ENCODE measurements around the gene P3H3.

P3H3 gene

DNA sequence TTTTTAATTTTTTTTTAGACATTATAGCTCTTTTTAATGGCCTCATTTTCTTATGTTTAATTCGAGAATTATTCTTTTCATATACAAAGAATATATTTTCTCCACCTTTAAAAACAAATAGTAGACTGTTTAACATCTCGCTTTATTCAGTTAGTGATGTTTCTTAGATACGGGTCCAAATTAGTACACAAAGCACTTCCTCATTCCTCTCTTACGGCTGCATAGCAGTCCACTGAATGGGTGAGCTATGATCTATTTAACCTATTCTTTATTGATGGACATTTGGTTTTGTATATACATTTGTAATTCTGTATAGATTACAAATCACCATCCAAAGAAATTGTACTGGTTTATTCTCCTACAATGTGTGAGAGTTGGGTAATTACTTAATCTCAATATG is 14.8 kb upstream of the P3H3 start:
- no peak overlapping the region for H3K9ac ChIP-seq (ENCODE audit: low read depth, low read length)
- H3K27ac ChIP-seq (ENCODE audit: low read length) = no peak overlapping the region
- H3K36me3 ChIP-seq (ENCODE audit: insufficient read depth, low read depth, low read length) = no peaks in the 10 kb centered on the region
- no peaks in the 10 kb centered on the region for H3K9me3 ChIP-seq (ENCODE audit: insufficient read depth, low read depth, low read length)
- peaks cover 7% of the 10 kb centered on the region; the same call in 1 of the 2 replicates for H3K27me3 ChIP-seq (ENCODE audit: insufficient read depth, low read length)
- H3K4me1 ChIP-seq (ENCODE audit: insufficient read depth, low read length) = no peaks in the 10 kb centered on the region; the same call in 1 of the 2 replicates
- H3K4me3 ChIP-seq (ENCODE audit: low read length) = no peak overlapping the region

DNA sequence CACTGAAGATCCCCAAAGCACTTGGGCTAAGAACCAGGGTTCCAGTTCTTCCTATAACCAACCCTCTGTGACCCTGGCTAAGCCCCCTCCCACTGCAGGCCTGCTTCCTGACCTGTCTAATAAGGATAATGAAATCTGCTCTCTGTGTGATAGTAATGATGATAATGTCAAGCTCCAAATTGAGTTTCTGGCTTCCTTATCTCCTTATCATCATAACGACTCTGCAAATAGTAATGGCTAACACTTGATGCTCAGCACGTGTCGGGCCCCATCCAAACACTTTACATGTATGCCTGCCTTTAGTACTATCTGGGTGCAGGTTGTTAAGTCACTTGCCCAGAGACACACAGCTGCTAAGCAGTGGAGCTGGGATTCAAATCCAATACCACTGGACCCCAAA is 11.6 kb upstream of the P3H3 start:
- Histone ChIP-seq H3K4me1 (ENCODE audit: insufficient read depth, low read length) (peaks cover 15% of the 10 kb centered on the region), H3K27ac (ENCODE audit: low read length) (no peak overlapping the region), H3K27me3 (ENCODE audit: insufficient read depth, low read length) (peaks cover 15% of the 10 kb centered on the region)

DNA sequence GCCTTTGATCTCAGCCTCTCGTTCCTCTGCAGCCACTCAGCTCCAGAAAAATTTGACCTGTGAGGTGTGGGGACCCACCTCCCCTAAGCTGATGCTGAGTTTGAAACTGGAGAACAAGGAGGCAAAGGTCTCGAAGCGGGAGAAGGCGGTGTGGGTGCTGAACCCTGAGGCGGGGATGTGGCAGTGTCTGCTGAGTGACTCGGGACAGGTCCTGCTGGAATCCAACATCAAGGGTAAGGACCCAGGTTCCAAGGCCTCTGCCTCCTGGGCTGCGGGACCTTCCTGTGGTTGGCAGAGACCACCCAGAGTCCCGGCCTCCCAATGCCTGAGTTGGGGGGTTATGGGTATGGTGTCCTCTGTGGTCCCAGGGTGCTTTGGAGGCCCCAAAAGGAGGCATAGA is 11.1 kb upstream of the P3H3 start:
- Histone ChIP-seq H3K27ac (ENCODE audit: low read length) (no peak overlapping the region), H3K9ac (ENCODE audit: low read depth, low read length) (no peak overlapping the region), H3K4me3 (ENCODE audit: low read length) (no peak overlapping the region), H3K4me1 (ENCODE audit: insufficient read depth, low read length) (peaks cover 17% of the 10 kb centered on the region), H3K27me3 (ENCODE audit: insufficient read depth, low read length) (peaks cover 17% of the 10 kb centered on the region), H3K9me3 (ENCODE audit: insufficient read depth, low read depth, low read length) (no peaks in the 10 kb centered on the region), H3K36me3 (ENCODE audit: insufficient read depth, low read depth, low read length) (no peaks in the 10 kb centered on the region)

More for the DNA sequence above, 11.6 kb upstream of the P3H3 start:
- Histone ChIP-seq H3K9ac (ENCODE audit: low read depth, low read length) (no peak overlapping the region), H3K36me3 (ENCODE audit: insufficient read depth, low read depth, low read length) (no peaks in the 10 kb centered on the region), H3K9me3 (ENCODE audit: insufficient read depth, low read depth, low read length) (no peaks in the 10 kb centered on the region), H3K4me3 (ENCODE audit: low read length) (no peak overlapping the region)

DNA sequence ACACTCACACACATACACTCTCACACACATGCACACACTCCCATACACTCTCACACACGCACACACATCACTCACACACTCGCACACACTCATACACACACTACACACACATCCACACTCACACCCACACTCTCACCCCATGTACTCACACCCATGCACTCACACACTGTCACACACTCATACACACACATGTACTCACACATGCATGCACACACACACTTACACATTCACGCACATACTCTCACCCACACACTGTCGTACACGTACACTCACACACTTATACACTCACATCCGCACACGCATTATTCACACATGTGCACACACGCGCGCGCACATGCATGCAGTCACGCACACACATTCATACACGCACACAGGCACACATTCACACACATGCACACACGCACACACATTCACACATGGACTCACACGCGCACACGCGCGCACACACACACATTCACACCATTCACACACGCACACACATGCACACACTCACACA is 10.5 kb upstream of the P3H3 start:
- peaks cover 22% of the 10 kb centered on the region for H3K4me1 ChIP-seq (ENCODE audit: insufficient read depth, low read length)
- no peak overlapping the region; the same call in 1 of the 2 replicates for H3K4me3 ChIP-seq (ENCODE audit: low read length)
- peaks cover 23% of the 10 kb centered on the region for H3K27me3 ChIP-seq (ENCODE audit: insufficient read depth, low read length)
- H3K9ac ChIP-seq (ENCODE audit: low read depth, low read length) = no peak overlapping the region
- H3K9me3 ChIP-seq (ENCODE audit: insufficient read depth, low read depth, low read length) = no peaks in the 10 kb centered on the region
- no peaks in the 10 kb centered on the region for H3K36me3 ChIP-seq (ENCODE audit: insufficient read depth, low read depth, low read length)
- no peak overlapping the region for H3K27ac ChIP-seq (ENCODE audit: low read length)

DNA sequence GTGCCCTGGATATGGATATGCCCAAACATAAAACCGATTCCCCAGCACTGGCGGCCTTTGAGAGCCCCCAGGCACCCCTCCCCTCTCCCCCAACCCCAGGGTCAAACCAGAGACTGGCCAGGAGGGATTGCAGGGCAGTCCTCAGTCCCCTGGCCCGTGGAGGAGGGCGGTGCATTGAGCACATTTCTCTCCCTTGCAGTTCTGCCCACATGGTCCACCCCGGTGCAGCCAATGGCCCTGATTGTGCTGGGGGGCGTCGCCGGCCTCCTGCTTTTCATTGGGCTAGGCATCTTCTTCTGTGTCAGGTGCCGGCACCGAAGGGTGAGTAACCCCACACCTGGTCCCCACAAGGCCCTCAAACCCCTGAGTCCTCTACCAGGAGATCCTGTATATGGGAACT is 10.0 kb upstream of the P3H3 start:
- H3K36me3 ChIP-seq (ENCODE audit: insufficient read depth, low read depth, low read length) = no peaks in the 10 kb centered on the region
- H3K27me3 ChIP-seq (ENCODE audit: insufficient read depth, low read length) = peaks cover 29% of the 10 kb centered on the region

DNA sequence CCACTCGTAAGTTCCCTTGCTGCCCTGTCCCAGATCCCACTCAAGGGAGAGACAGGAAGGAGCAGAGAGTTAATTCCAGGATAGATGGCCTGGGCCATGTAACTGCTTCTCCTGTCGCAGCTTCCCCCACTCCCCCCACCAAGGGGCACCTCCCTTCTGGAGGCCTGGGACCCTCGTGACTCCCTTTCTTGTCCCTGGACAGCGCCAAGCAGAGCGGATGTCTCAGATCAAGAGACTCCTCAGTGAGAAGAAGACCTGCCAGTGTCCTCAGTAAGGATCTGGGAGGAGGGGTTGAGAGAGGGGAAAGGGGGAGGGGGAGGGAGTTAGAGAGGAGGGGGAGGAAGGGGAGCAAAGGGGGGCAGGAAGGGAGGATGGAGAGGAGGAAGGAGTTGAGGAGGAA is 9.6 kb upstream of the P3H3 start:
- Histone ChIP-seq H3K4me3 (ENCODE audit: low read length) (peak overlapping the region; percentile 53; the same call in 1 of the 2 replicates), H3K9me3 (ENCODE audit: insufficient read depth, low read depth, low read length) (no peaks in the 10 kb centered on the region)

More for the DNA sequence above, 10.0 kb upstream of the P3H3 start:
- Histone ChIP-seq H3K9ac (ENCODE audit: low read depth, low read length) (peak overlapping the region; percentile 63; the same call in 1 of the 2 replicates), H3K4me1 (ENCODE audit: insufficient read depth, low read length) (peaks cover 27% of the 10 kb centered on the region), H3K9me3 (ENCODE audit: insufficient read depth, low read depth, low read length) (no peaks in the 10 kb centered on the region), H3K4me3 (ENCODE audit: low read length) (peak overlapping the region; percentile 53; the same call in 1 of the 2 replicates), H3K27ac (ENCODE audit: low read length) (no peak overlapping the region)

DNA sequence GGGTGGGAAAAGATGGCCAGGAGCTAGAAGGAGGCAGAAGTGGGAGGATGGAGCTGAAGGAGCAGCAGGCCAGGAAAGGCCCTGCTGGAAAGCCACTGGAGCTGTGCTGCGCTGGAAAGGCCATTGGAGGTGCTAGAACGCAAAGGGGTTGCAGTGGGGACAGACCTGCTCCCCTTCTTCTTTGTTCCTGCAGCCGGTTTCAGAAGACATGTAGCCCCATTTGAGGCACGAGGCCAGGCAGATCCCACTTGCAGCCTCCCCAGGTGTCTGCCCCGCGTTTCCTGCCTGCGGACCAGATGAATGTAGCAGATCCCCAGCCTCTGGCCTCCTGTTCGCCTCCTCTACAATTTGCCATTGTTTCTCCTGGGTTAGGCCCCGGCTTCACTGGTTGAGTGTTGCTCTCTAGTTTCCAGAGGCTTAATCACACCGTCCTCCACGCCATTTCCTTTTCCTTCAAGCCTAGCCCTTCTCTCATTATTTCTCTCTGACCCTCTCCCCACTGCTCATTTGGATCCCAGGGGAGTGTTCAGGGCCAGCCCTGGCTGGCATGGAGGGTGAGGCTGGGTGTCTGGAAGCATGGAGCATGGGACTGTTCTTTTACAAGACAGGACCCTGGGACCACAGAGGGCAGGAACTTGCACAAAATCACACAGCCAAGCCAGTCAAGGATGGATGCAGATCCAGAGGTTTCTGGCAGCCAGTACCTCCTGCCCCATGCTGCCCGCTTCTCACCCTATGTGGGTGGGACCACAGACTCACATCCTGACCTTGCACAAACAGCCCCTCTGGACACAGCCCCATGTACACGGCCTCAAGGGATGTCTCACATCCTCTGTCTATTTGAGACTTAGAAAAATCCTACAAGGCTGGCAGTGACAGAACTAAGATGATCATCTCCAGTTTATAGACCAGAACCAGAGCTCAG is 8.8 kb upstream of the P3H3 start:
- no peaks in the 10 kb centered on the region for H3K36me3 ChIP-seq (ENCODE audit: insufficient read depth, low read depth, low read length)
- peak overlapping the region; percentile 36; the same call in 1 of the 2 replicates for H3K4me3 ChIP-seq (ENCODE audit: low read length)
- H3K27ac ChIP-seq (ENCODE audit: low read length) = no peak overlapping the region
- peak overlapping the region; percentile 1; the same call in 1 of the 2 replicates for H3K9ac ChIP-seq (ENCODE audit: low read depth, low read length)
- peaks cover 38% of the 10 kb centered on the region for H3K27me3 ChIP-seq (ENCODE audit: insufficient read depth, low read length)
- no peaks in the 10 kb centered on the region for H3K9me3 ChIP-seq (ENCODE audit: insufficient read depth, low read depth, low read length)
- peaks cover 27% of the 10 kb centered on the region for H3K4me1 ChIP-seq (ENCODE audit: insufficient read depth, low read length)

More for the DNA sequence above, 9.6 kb upstream of the P3H3 start:
- H3K36me3 ChIP-seq (ENCODE audit: insufficient read depth, low read depth, low read length) = no peaks in the 10 kb centered on the region
- H3K4me1 ChIP-seq (ENCODE audit: insufficient read depth, low read length) = peaks cover 27% of the 10 kb centered on the region
- no peak overlapping the region for H3K27ac ChIP-seq (ENCODE audit: low read length)
- peaks cover 33% of the 10 kb centered on the region for H3K27me3 ChIP-seq (ENCODE audit: insufficient read depth, low read length)
- peak overlapping the region; percentile 63; the same call in 1 of the 2 replicates for H3K9ac ChIP-seq (ENCODE audit: low read depth, low read length)

DNA sequence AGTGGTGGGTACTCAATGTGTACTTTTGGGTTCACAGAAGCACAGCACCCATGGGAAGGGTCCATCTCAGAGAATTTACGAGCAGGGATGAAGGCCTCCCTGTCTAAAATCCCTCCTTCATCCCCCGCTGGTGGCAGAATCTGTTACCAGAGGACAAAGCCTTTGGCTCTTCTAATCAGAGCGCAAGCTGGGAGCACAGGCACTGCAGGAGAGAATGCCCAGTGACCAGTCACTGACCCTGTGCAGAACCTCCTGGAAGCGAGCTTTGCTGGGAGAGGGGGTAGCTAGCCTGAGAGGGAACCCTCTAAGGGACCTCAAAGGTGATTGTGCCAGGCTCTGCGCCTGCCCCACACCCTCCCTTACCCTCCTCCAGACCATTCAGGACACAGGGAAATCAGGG is 8.0 kb upstream of the P3H3 start:
- no peaks in the 10 kb centered on the region for H3K36me3 ChIP-seq (ENCODE audit: insufficient read depth, low read depth, low read length)
- H3K4me3 ChIP-seq (ENCODE audit: low read length) = no peak overlapping the region
- H3K27me3 ChIP-seq (ENCODE audit: insufficient read depth, low read length) = peaks cover 41% of the 10 kb centered on the region
- no peak overlapping the region for H3K9ac ChIP-seq (ENCODE audit: low read depth, low read length)
- H3K9me3 ChIP-seq (ENCODE audit: insufficient read depth, low read depth, low read length) = no peaks in the 10 kb centered on the region
- peaks cover 27% of the 10 kb centered on the region for H3K4me1 ChIP-seq (ENCODE audit: insufficient read depth, low read length)
- H3K27ac ChIP-seq (ENCODE audit: low read length) = no peak overlapping the region

DNA sequence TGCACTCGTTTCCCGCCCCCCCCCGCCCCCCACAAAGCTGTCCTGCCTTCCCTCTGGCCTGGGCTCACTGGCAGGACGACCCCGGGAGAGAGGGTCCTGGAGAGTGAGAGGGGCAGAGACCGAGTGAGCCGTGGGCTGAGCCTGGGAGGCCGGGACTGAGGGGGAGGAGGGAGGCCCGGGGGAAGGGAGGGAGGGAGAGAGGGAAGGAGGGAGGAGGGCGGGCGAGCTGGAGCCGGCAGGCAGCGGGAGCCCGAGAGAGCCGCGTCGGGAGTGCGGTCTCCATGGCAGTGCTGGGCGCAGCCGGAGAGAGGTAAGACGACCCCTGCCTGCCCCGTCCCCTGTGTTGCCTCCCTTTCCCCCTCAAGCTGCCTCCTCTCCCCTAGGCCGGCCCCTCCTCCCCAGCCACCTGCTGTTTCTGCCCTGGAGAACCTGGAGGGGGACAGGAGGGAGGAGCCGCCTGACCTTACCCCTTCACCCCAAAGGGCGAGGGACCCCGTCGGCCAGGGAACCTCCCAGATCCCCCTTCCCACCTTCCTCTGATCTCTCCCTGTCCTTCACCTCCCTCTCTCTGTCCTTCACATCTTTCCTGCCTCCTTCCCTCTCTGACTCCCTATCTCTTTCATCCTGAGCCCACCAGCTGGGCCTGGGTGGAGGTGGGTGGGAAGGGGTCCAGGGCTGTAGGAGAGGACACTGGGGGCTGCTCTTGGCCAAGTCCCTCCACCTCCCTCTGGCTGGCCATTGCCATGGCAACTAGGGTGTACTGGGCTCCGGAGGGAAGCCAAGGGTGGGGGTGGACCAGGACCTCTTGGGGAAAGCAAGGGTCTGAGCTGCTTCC is 6.4 kb upstream of the P3H3 start, which contains the start of gene GPR162:
Gene GPR162, plus strand, starts transcription at position 231 of the 835 bp plus-strand sequence. CDS start 2,078 bp downstream, outside the sequence.
- Histone ChIP-seq H3K27me3 (ENCODE audit: insufficient read depth, low read length) (peaks cover 47% of the 10 kb centered on the region), H3K27ac (ENCODE audit: low read length) (peak within 1 kb of the TSS; percentile 53), H3K4me1 (ENCODE audit: insufficient read depth, low read length) (peaks cover 30% of the 10 kb centered on the region), H3K9me3 (ENCODE audit: insufficient read depth, low read depth, low read length) (no peaks in the 10 kb centered on the region), H3K36me3 (ENCODE audit: insufficient read depth, low read depth, low read length) (no peaks in the 10 kb centered on the region), H3K4me3 (ENCODE audit: low read length) (peak within 1 kb of the TSS; percentile 79), H3K9ac (ENCODE audit: low read depth, low read length) (peak within 1 kb of the TSS; percentile 73)

DNA sequence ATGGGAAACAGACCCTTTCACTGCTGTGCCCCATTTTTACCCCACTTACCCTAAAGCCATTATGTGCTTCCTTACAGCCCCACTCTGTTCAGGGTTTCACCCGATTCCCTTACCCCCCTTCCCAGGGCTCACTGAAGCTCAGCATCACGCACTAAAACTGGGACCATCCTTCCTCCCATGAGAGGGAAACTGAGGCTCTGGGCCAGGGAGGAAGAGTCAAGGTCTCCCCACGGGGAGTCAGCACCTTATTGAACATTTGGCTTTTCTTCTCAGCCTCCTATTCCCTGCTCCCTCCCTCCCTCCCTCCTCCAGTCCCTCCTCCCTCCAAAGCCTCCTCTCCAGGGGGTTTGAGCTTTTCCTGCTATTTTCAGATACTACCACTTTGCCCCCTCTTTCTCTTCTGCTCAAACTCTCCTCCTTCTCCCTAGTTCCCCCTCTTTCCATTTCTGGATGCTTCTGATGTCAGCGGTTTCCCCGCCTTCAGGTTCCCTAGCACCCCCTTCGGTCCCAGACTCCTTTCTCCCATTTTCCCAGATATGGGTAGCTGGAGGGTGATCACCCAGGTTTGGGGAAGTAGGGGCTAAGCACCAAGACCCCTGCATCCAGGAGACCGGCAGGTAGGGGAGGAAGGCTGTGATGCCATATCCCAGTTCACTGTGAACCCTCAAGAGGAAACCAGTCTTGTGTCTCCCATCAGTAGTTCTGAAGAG is 5.6 kb upstream of the P3H3 start:
- H3K36me3 ChIP-seq (ENCODE audit: insufficient read depth, low read depth, low read length) = no peaks in the 10 kb centered on the region
- peaks cover 47% of the 10 kb centered on the region for H3K27me3 ChIP-seq (ENCODE audit: insufficient read depth, low read length)
- H3K9me3 ChIP-seq (ENCODE audit: insufficient read depth, low read depth, low read length) = no peaks in the 10 kb centered on the region
- H3K4me1 ChIP-seq (ENCODE audit: insufficient read depth, low read length) = peaks cover 34% of the 10 kb centered on the region
- peak overlapping the region; percentile 73; the same call in 1 of the 2 replicates for H3K9ac ChIP-seq (ENCODE audit: low read depth, low read length)
- peak overlapping the region; percentile 79 for H3K4me3 ChIP-seq (ENCODE audit: low read length)
- H3K27ac ChIP-seq (ENCODE audit: low read length) = no peak overlapping the region
